ENCODE results near the gene GABRB1. TPM values are rescaled to one million over a fixed set of nuclear protein-coding genes. Genes with fewer than 3 reads are reported as not detected.

GABRB1 gene
- total RNA-seq, 1 experiment from 2014 or later = not detected

- no peak for TF ChIP-seq CTCF (IDR thresholded peaks at IDR 0.05 in 2 of 3, conservative IDR thresholded peaks at IDR 0.05 in 1 of 3; ENCODE audit: borderline replicate concordance in 1 of 3, insufficient read depth in 1 of 3, low read depth in 2 of 3, low read length in 2 of 3)
- no peak for TF ChIP-seq REST (IDR thresholded peaks at IDR 0.05; ENCODE audit: low read depth)
- TF ChIP-seq SRF (IDR thresholded peaks at IDR 0.05; ENCODE audit: low read depth) = no peak
These were observed 441.9 kb downstream of the GABRB1 start (continued) for GRCh38 chr4:47473141-47473750.

GRCh38 chr4:47474799-47475198, 443.4 kb downstream of the GABRB1 start:
- intact Hi-C loops (cut with micrococcal nuclease) = no loop called here
- no peaks in the 10 kb centered on the region for H4K20me1 ChIP-seq (ENCODE audit: insufficient read depth)
- ChIA-PET POLR2A (no interaction called here), RAD21 (ENCODE audit: low non-redundant PET in 1 of 2, low total read pairs in 2 of 2, uncharacterized antibody in 2 of 2, unreplicated experiment in 2 of 2) (no interaction called here), CTCF (no interaction called here)
- H3K79me2 ChIP-seq (ENCODE audit: insufficient read depth, low read length) = no peaks in the 10 kb centered on the region
- no peak overlapping the region for H3K9ac ChIP-seq (ENCODE audit: low read length)
- no peaks in the 10 kb centered on the region for H3K27me3 ChIP-seq (ENCODE audit: insufficient read depth, low read length)
- no TSS peak for BruUV-seq (replicated peaks)
- peaks cover 3 to 25% of the 10 kb centered on the region in 2 experiments; a peak in 3 of 4 replicates for H3K4me1 ChIP-seq (ENCODE audit: control insufficient read depth in 1 of 2, insufficient read depth in 2 of 2, low read length in 2 of 2)
- no peaks in the 10 kb centered on the region for H3K9me2 ChIP-seq (ENCODE audit: insufficient read depth)
- no peak overlapping the region for H3K4me2 ChIP-seq (ENCODE audit: low read length)
- no peaks in the 10 kb centered on the region for H3K9me3 ChIP-seq (ENCODE audit: control insufficient read depth in 1 of 2, insufficient read depth in 1 of 2, low read depth in 1 of 2, low read length in 2 of 2)
- DNase-seq (ENCODE audit: low read depth, low spot score) = no peak
- no peak overlapping the region for H3K27ac ChIP-seq (ENCODE audit: low read depth, low read length)
- no peak for ATAC-seq
- peak overlapping the region; percentile 10 for H2AFZ ChIP-seq (ENCODE audit: low read depth, low read length, poor library complexity, severe bottlenecking)
- H3K36me3 ChIP-seq (ENCODE audit: control insufficient read depth in 1 of 2, insufficient read depth in 2 of 2, low read length in 2 of 2) = no peaks in the 10 kb centered on the region
- no peak overlapping the region for H3K4me3 ChIP-seq (replicated peaks in 1 of 2; ENCODE audit: low read depth in 1 of 2, low read length in 2 of 2)
- no peak for TF ChIP-seq REST (IDR thresholded peaks at IDR 0.05; ENCODE audit: low read depth)
- no peak for TF ChIP-seq YY1 (IDR thresholded peaks at IDR 0.05; ENCODE audit: extremely low read depth, insufficient replicate concordance, low read depth, low read length)
- TF ChIP-seq POLR2A (IDR thresholded peaks at IDR 0.05; ENCODE audit: borderline replicate concordance, extremely low read depth, insufficient read depth, insufficient read length) = no peak
- no peak for TF ChIP-seq CBX3 (IDR thresholded peaks at IDR 0.05; ENCODE audit: low read depth)
- TF ChIP-seq JUND (IDR thresholded peaks at IDR 0.05) = no peak
- no peak for TF ChIP-seq RAD21 (IDR thresholded peaks at IDR 0.05; ENCODE audit: low read depth)
- no peak for TF ChIP-seq EGR1 (IDR thresholded peaks at IDR 0.05; ENCODE audit: low read depth)
- TF ChIP-seq, protein P1, sequence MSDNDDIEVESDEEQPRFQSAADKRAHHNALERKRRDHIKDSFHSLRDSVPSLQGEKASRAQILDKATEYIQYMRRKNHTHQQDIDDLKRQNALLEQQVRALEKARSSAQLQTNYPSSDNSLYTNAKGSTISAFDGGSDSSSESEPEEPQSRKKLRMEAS (IDR thresholded peaks at IDR 0.05) = no peak
- TF ChIP-seq EZH2 (IDR thresholded peaks at IDR 0.05) = no peak
- TF ChIP-seq, protein P2, sequence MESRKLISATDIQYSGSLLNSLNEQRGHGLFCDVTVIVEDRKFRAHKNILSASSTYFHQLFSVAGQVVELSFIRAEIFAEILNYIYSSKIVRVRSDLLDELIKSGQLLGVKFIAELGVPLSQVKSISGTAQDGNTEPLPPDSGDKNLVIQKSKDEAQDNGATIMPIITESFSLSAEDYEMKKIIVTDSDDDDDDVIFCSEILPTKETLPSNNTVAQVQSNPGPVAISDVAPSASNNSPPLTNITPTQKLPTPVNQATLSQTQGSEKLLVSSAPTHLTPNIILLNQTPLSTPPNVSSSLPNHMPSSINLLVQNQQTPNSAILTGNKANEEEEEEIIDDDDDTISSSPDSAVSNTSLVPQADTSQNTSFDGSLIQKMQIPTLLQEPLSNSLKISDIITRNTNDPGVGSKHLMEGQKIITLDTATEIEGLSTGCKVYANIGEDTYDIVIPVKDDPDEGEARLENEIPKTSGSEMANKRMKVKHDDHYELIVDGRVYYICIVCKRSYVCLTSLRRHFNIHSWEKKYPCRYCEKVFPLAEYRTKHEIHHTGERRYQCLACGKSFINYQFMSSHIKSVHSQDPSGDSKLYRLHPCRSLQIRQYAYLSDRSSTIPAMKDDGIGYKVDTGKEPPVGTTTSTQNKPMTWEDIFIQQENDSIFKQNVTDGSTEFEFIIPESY (IDR thresholded peaks at IDR 0.05; ENCODE audit: extremely low read depth, insufficient replicate concordance, low read length) = no peak
- no peak for TF ChIP-seq FOSL1 (IDR thresholded peaks at IDR 0.05; ENCODE audit: low read depth)

Data from HCT116 (cell line).